GM18508 (cell line): Measurements from ENCODE around the gene HM13.
"Not testable (repeated sequence)": the region's sequence is repeated elsewhere in the genome, so short reads cannot be mapped to it uniquely, and the experiment has no call there.

Experiments
- ATAC-seq: cut with Tn5 transposase; IDR thresholded peaks from one replicate; pipeline ENCODE4 v1.9.1; 2021; ENCODE audit warnings: moderate number of reproducible peaks; ENCODE audit not compliant: insufficient read depth, unreplicated experiment

The HM13 gene

DNA sequence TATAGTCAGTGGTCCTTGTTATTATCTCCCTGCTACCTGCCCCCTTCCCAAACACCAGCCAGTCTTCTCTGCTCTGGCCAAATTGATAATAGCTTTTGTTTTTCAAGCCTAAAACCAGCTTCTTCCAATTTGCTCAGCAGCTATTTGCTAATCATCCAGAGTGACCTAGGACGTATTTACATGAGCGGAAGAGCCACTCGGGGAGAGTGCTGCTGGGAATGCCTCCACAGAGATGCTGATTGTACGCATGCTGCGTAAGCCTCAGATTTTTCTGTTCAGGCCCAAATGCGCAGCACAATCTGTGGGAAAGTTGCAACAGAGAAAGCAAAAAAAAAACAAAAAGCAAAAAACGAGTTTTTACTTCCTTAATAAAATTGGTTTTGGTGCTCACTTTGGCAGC lies 66.5 kb downstream of the HM13 start:
- no peak for ATAC-seq

DNA sequence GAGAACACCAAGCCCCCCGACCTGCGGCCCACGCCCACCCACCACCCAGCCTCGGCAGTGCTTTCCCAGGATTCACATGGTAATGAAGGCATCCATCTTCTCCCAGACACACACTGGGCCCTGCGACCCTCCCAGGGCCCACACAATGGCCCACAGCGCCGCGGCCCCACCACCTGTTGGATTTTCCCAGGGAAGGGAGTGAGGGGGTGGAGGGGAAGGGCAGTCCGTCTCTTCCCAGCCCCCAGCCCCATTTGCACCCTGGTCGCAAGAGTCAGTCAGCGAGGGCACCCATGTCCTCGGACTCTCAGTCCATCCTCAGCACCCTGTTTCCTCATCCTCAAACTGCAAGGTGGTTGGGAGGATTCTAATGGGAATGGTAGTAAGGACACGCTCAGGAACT lies 67.1 kb downstream of the HM13 start:
- no peak for ATAC-seq

DNA sequence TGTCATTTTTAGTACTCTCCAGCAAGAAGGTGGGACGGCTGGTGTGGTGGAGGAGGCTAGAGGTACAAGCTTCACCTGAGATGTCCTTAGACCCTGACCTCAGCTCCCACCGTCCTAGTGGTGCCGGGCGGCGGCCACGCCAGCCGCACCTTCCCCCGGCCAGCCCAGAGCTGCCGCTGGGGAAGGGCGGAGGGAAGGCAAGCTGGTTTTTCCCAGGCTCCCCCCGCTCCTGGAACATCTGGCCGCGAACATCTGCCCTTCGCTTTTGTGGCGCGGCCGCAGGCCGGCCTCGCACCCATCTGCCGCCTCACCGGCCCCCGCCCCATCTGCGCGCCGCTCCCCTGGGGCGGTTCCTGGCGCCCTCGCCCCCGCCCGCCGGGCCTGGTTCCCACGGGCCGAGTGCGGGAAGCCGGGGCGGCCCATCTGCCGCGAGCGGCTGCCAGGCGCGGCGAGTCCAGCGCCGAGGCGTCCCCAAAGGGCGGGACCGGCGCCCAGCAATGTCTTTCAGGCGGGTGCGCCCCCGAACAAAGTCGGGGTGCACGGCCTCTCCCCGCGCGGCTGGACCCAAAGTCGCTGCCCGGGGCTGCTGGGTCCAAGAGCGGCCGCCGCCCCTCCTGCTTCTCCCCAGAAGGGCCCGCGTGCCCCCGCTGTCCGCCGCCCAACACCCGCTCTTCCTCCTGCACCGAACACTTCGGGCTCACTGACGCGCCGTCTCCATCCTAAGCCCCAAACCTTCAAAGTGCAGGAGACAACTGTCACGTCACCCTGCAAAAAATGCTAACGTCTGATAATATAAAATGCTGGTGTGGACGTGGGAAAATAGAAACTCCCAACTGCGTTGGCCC lies 73.5 kb downstream of the HM13 start:
- no peak for ATAC-seq

GRCh38 chr20:31590717-31591225 lies 76.5 kb downstream of the HM13 start:
- no peak for ATAC-seq

DNA sequence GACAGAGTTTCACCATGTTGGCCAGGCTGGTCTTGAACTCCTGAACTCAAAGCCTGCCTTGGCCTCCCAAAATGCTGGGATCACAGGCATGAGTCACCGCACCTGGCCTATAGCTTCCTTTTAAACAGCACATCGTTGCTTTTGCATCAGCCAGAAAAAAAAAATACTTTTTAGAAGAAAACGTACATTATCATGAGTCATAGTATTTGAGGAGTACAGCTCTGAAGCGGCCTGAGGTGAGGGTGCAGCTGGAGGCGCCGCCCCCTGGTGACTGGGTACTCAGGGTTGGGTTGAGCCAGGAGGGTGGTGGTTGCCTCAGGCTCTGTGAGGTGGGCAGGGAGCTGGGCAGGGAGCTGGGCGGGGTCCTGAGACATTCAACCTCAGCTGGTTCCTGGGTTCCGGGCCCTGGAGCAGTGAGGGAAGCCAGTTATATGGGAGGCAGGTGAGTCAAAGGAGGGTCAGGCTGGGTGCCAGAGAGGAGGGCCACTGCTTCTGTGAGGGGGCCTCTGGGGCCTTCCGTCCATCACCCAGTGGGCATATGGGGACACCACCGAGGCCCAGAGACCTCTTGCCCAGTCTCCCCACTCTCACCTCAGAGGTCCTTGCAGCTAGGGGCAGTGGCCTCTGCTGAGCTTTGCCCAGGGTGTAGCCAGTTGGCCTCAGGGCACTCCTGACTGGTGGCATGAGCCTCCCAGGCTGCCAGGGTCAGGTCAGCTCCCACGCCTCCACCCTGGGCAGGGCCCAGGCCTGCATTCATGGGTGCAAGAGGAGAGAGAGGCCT lies 79.2 kb downstream of the HM13 start:
- ATAC-seq, result no peak

- ATAC-seq, result no peak
These were observed 79.8 kb downstream of the HM13 start for GRCh38 chr20:31594002-31594557.

GRCh38 chr20:31594558-31595379 lies 80.5 kb downstream of the HM13 start:
- no peak for ATAC-seq

GRCh38 chr20:31595380-31595653 lies 81.1 kb downstream of the HM13 start:
- ATAC-seq, result no peak

DNA sequence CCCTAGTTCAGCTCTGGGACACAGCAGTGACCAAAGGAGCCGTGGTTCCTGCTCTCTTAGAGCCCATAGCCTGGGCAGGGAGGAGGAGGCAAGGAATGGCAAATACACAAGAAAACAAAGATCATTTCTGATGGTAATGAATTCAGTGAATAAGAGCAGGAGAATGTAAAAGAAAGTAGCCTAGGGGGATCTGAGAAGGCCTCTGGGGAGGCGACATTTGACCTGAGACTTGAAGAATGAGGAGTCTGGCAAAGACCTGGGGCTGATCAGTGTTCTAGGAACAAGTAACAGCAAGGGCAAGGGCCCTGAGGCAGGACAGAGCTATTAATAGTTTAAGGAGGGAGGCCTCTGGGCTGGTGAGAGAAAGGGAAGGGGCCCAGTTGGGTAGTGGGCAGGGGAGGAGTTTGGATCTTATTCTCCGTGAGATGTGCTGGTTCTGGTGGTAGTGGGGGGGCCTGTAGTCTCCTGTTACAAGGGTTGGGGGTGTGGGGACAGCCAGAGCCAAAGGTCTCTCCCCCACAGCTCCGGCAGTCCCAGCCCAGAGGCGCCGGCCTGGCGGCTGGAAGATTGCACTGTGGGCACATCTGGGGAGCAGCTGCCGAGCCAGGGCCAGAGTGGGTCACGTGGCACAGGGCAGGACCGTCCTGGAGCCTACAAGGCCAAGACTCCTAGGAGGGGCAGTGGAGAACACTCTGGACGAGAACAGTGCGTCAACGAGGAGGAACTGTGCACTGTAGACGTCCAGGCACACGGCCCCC lies 81.6 kb downstream of the HM13 start:
- ATAC-seq, result no peak

- ATAC-seq, result not testable (repeated sequence)
These were observed 82.1 kb downstream of the HM13 start for GRCh38 chr20:31596412-31596715.

GRCh38 chr20:31596831-31597480 lies 82.7 kb downstream of the HM13 start:
- no peak for ATAC-seq

DNA sequence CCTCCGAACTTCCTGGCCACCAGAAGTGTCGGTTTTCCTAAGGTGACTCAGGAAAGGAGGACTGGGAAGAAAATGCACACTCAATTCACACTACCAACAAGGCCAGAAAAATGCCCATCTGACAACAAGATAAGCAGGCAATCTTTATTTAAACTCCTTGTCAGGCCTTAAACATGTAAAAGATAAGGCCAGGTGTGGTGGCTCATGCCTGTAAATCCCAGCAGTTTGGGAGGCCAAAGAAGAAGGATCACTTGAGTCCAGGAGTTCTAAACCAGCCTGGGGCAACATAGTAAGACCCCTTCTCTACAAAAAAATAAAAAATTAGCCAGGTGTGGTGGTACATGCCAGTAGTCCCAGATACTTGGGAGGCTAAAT lies 83.2 kb downstream of the HM13 start:
- ATAC-seq, result no peak

DNA sequence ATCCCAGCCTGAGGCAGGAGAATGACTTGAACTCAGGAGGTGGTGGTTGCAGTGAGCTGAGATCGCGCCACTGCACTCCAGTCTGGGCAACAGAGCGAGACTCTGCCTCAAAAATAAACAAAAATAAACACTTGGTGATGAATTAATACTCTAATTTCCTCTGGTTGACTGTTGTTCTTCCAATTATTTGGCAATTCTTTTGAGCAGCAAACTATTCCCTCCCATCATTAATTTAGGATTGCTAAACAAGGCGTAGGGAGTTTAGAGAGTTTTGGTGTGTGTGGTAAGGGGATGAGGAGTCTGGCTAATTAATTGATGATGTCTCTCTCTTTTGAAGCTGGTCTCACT lies 88.2 kb downstream of the HM13 start:
- ATAC-seq, result no peak

DNA sequence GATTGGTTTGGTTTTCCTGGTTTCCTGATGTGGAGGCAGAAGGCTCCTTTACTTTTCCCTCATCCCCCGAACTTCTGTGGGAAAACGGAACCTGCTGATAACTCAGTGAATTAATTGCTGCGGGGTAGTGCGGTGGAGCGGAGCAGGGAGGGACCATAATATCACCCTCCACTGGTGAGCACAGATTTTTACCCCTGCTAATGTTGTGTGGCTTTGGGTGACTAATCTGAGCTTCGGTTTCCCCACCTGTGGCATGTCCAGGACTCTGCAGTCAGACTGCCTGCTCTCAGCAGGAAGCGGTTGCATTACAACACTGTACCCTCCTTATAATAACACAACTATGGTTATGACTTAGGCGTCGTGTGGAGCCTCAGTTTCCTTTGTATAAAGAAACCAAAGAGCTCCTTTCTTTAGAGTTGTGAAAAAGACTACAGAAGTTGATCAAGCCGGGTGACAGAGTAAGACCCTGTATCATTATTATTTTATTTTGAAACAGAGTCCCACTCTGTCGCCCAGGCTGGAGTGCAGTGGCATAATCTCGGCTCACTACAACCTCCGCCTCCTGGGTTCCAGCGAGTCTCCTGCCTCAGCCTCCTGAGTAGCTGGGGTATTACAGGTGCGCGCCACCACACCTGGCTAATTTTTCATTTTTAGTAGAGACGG lies 88.7 kb downstream of the HM13 start:
- ATAC-seq, result peak; percentile 49

GRCh38 chr20:31603822-31604566 lies 89.8 kb downstream of the HM13 start:
- ATAC-seq, result no peak

GRCh38 chr20:31604567-31605030 lies 90.4 kb downstream of the HM13 start:
- no peak for ATAC-seq

DNA sequence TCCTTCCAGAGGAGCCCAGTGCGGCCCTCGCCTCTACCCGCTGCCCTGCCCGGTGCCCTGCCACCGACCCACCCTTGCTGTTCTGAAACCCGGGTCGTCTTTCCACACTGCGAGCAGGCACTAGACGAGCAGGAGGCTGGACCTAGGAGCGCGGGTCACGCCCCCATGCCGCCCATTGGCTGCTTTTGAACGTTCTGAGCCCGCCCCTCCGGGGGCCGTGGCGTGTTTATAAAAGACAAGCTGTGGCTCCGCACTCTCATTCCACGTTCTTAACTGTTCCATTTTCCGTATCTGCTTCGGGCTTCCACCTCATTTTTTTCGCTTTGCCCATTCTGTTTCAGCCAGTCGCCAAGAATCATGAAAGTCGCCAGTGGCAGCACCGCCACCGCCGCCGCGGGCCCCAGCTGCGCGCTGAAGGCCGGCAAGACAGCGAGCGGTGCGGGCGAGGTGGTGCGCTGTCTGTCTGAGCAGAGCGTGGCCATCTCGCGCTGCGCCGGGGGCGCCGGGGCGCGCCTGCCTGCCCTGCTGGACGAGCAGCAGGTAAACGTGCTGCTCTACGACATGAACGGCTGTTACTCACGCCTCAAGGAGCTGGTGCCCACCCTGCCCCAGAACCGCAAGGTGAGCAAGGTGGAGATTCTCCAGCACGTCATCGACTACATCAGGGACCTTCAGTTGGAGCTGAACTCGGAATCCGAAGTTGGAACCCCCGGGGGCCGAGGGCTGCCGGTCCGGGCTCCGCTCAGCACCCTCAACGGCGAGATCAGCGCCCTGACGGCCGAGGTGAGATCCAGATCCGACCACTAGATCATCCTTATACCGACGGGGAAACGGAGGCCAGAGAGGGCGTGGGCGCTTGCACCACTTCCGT lies 91.0 kb downstream of the HM13 start, which contains the start of gene ID1:
Gene ID1, plus strand, starts transcription at position 259 of the 871 bp plus-strand sequence. Its CDS starts 99 bp downstream, at position 358.
- ATAC-seq, result peak; percentile 50
